K562 (cell line): ENCODE results near the gene EIF4E3. TPM values are rescaled to one million over a fixed set of nuclear protein-coding genes. Genes with fewer than 3 reads are reported as not detected.

Source experiments
- ATAC-seq: fragments of 200-7000 bp; cut with Tn5 transposase; 3 replicates; pipeline ENCODE4 v1.9.1; 2020; ENCODE audit warnings: moderate library complexity
- BruUV-seq: library from RNA; stranded (reverse); fragments of 400-500 nt; replicated peaks from 2 replicates; lab custom pipeline; 2021; lab: Mats Ljungman, UMichigan
- CTCF ChIA-PET: fragments of 300-600 bp; formaldehyde crosslinking; extraction: SDS; loops from one replicate; lab custom pipeline; 2021; ENCODE audit warnings: low intra/inter-chr PET ratio; lab: Yijun Ruan, JAX
- POLR2A ChIA-PET: fragments of 300-600, 350-650 bp; sonication (Branson Sonifier 250); formaldehyde crosslinking; extraction: SDS; loops from one replicate; lab custom pipeline; 2021; ENCODE audit warnings: antibody characterized with exemption, inconsistent platforms; lab: Yijun Ruan, JAX
- DNase-seq, 4 experiments: peaks; one replicate each; pipeline versions ENCODE4 v3.0.0 to v3.0.0-alpha.2; 2011 to 2018; ENCODE audit warnings: low spot score in 3 of 4, mixed read lengths in 3 of 4; ENCODE audit errors: extremely low read depth in 1 of 4
- FAIRE-seq: peaks from 2 replicates; lab custom pipeline; 2011; peaks lifted over from hg19 to GRCh38; lab: Jason Lieb, UNC
- H2AFZ ChIP-seq: 2 replicates; pipeline ENCODE4 v1.6.0; 2011; ENCODE audit warnings: low read depth, low read length, control low read depth, inconsistent platforms
- H3K27ac ChIP-seq: fragments of 200-600 bp; 3 replicates; pipeline ENCODE4 v1.8.0; 2011; ENCODE audit warnings: low read depth, mild to moderate bottlenecking, control low read depth, inconsistent platforms, low read length, moderate library complexity, mixed read lengths; ENCODE audit errors: extremely low read depth
- H3K27me3 ChIP-seq, 2 experiments: fragments of 300-600 bp in 1 of 2; 2 replicates in 1 of 2; 3 replicates in 1 of 2; pipeline versions ENCODE4 v1.6.0 to v1.8.0; 2011; ENCODE audit warnings: inconsistent platforms in 2 of 2, low read length in 2 of 2, mild to moderate bottlenecking in 1 of 2, mixed read lengths in 1 of 2, moderate library complexity in 1 of 2; ENCODE audit not compliant: control insufficient read depth in 2 of 2, insufficient read depth in 2 of 2
- H3K36me3 ChIP-seq: fragments of 300-600 bp; 3 replicates; pipeline ENCODE4 v1.8.0; 2011; ENCODE audit warnings: mild to moderate bottlenecking, low read length, inconsistent platforms; ENCODE audit not compliant: control insufficient read depth, insufficient read depth
- H3K4me1 ChIP-seq, 2 experiments: fragments of 200-600 bp in 1 of 2; replicated peaks in 1 of 2; 2 replicates in 1 of 2; 3 replicates in 1 of 2; pipeline versions ENCODE4 v1.5.1 to v1.8.0; 2011; ENCODE audit warnings: inconsistent platforms in 2 of 2, low read length in 2 of 2, mild to moderate bottlenecking in 1 of 2, mixed read lengths in 1 of 2, moderate library complexity in 1 of 2; ENCODE audit not compliant: control insufficient read depth in 2 of 2, insufficient read depth in 2 of 2
- H3K4me2 ChIP-seq: 2 replicates; pipeline ENCODE4 v1.6.1; 2011; ENCODE audit warnings: low read length, control low read depth, inconsistent platforms, mixed read lengths; ENCODE audit not compliant: insufficient read depth
- H3K4me3 ChIP-seq: fragments of 200-600 bp; sonication (generic), shearing (Covaris generic); 2 replicates; pipeline ENCODE4 v1.5.1; 2016; ENCODE audit warnings: control low read depth, inconsistent platforms
- H3K79me2 ChIP-seq: fragments of 200-600 bp; 3 replicates; pipeline ENCODE4 v1.8.0; 2011; ENCODE audit warnings: low read length, inconsistent platforms; ENCODE audit not compliant: control insufficient read depth, insufficient read depth
- H3K9ac ChIP-seq, 2 experiments: 2 replicates each; pipeline versions ENCODE4 v1.6.0 to v1.6.1; 2011; ENCODE audit warnings: low read depth in 2 of 2, low read length in 2 of 2, control low read depth in 1 of 2, inconsistent platforms in 1 of 2, mild to moderate bottlenecking in 1 of 2, mixed read lengths in 1 of 2; ENCODE audit not compliant: insufficient read depth in 1 of 2
- H3K9me1 ChIP-seq: one replicate; pipeline ENCODE4 v1.6.0; 2011; ENCODE audit warnings: inconsistent platforms, mild to moderate bottlenecking, low read length, moderate library complexity; ENCODE audit not compliant: control insufficient read depth, insufficient read depth
- H3K9me3 ChIP-seq: replicated peaks from 2 replicates; pipeline ENCODE4 v1.5.1; 2011; ENCODE audit warnings: low read depth, low read length, inconsistent platforms; ENCODE audit not compliant: control insufficient read depth, insufficient read depth
- H4K20me1 ChIP-seq: replicated peaks from 2 replicates; pipeline ENCODE4 v1.6.1; 2011; ENCODE audit warnings: low read length, inconsistent platforms, mixed read lengths; ENCODE audit not compliant: control insufficient read depth, insufficient read depth
- FOXA3 ChIP-seq, 2 experiments: fragments of 450-650 bp in 1 of 2; sonication (generic) in 1 of 2; formaldehyde crosslinking; IDR thresholded peaks in 1 of 2; conservative IDR thresholded peaks in 1 of 2; 2 replicates each; pipeline versions ENCODE4 v1.4.0 to v1.8.0; 2020 to 2022; ENCODE audit warnings: mild to moderate bottlenecking in 2 of 2, missing genetic modification reagents in 1 of 2
- KHSRP ChIP-seq: fragments of 450-650 bp; IDR thresholded peaks from 2 replicates; pipeline ENCODE4 v1.6.1; 2017
- LARP7 ChIP-seq: fragments of 450-650 bp; IDR thresholded peaks from 2 replicates; pipeline ENCODE4 v1.6.1; 2016
- MXI1 ChIP-seq: IDR thresholded peaks from 2 replicates; pipeline ENCODE4 v1.6.1; 2011; ENCODE audit warnings: low read depth, mild to moderate bottlenecking, improper control_type of control experiment, low read length
- NR2C1 ChIP-seq, 2 experiments: fragments of 450-650 bp; IDR thresholded peaks; 2 replicates each; pipeline ENCODE4 v1.6.1; 2017; ENCODE audit warnings: mild to moderate bottlenecking in 2 of 2, antibody characterized with exemption in 1 of 2, inconsistent platforms in 1 of 2, missing compliant biosample characterization in 1 of 2, missing genetic modification characterization in 1 of 2
- RBM22 ChIP-seq: fragments of 200-400 bp; formaldehyde crosslinking; IDR thresholded peaks from 2 replicates; pipeline ENCODE4 v1.6.1; 2018; ENCODE audit warnings: low read length, low read depth; ENCODE audit not compliant: poor library complexity, severe bottlenecking
- TBP ChIP-seq: optimal IDR thresholded peaks from 2 replicates; pipeline ENCODE3; 2011; ENCODE audit warnings: low read depth, low read length, improper control_type of control experiment
- XRCC5 ChIP-seq: fragments of 200-400 bp; formaldehyde crosslinking; IDR thresholded peaks from 2 replicates; pipeline ENCODE4 v1.6.1; 2017; ENCODE audit warnings: low read depth, mild to moderate bottlenecking, low read length
- ZFP91 ChIP-seq: sonication (generic); formaldehyde crosslinking; IDR thresholded peaks from 2 replicates; pipeline ENCODE4 v1.8.0; 2022; ENCODE audit warnings: mild to moderate bottlenecking, missing genetic modification reagents
- ZKSCAN3 ChIP-seq: fragments of 250-450 bp; sonication (Bioruptor Pico); IDR thresholded peaks from 2 replicates; pipeline ENCODE4 v1.4.0; 2020
- ZNF184 ChIP-seq: sonication (generic); formaldehyde crosslinking; IDR thresholded peaks from 2 replicates; pipeline ENCODE4 v1.5.0; 2020; ENCODE audit warnings: missing genetic modification reagents
- ZNF324 ChIP-seq: fragments of 250-450 bp; sonication (Bioruptor Pico); IDR thresholded peaks from 2 replicates; pipeline ENCODE4 v1.4.0; 2020; ENCODE audit warnings: mild to moderate bottlenecking
- ZNF507 ChIP-seq: conservative IDR thresholded peaks from 2 replicates; pipeline ENCODE4 v1.6.1; 2017; ENCODE audit warnings: missing genetic modification characterization, missing compliant biosample characterization
- ZNF584 ChIP-seq: fragments of 200-800 bp; sonication (Bioruptor generic); IDR thresholded peaks from 2 replicates; pipeline ENCODE4 v1.6.1; 2016; ENCODE audit warnings: low read depth, mild to moderate bottlenecking, missing genetic modification characterization, missing compliant biosample characterization
- ZNF695 ChIP-seq: fragments of 450-650 bp; formaldehyde crosslinking; IDR thresholded peaks from 2 replicates; pipeline ENCODE4 v1.4.0; 2020; ENCODE audit warnings: mild to moderate bottlenecking, moderate library complexity
- ZSCAN32 ChIP-seq: fragments of 450-650 bp; formaldehyde crosslinking; IDR thresholded peaks from 2 replicates; pipeline ENCODE4 v1.4.0; 2020; ENCODE audit warnings: mild to moderate bottlenecking, moderate library complexity
- WGBS: fragments of 100-300 bp; shearing (Covaris generic); methylation state at CpG from one replicate; pipeline ENCODE4 v1.1.6; 2016; ENCODE audit warnings: low coverage, mixed read lengths; ENCODE audit not compliant: insufficient coverage; ENCODE audit errors: missing lambda C conversion rate; 5-methylcytosine and 5-hydroxymethylcytosine counted together
- in situ Hi-C: fragments of 300-500 bp; cut with MboI; formaldehyde crosslinking; loops from 4 replicates; pipeline ENCODE4 v1.15.0; 2018; ENCODE audit warnings: inconsistent platforms, mixed read lengths
- intact Hi-C: fragments of 100-400 bp; cut with micrococcal nuclease; formaldehyde crosslinking; loops from 2 replicates; pipeline ENCODE4 v1.14.2; 2022
- polyA plus RNA-seq, 8 experiments: library from polyadenylated mRNA; depleted of rRNA in 4 of 8; stranded (reverse) in 5 of 8; unstranded in 3 of 8; fragments of >200 nt; fragmentation: Nextera tagmentation in 2 of 8; fragmentation: Illumina TruSeq in 1 of 8; extraction: Ambion mirVana in 2 of 8; extraction: Trizol in 1 of 8; gene quantifications; 2 replicates each; pipeline versions ENCODE4 v1.2.1 to v1.2.3, GENCODE V29; 2011 to 2014; ENCODE audit warnings: inconsistent platforms in 1 of 8, missing spikeins in 1 of 8
- total RNA-seq, 7 experiments: library from RNA; depleted of rRNA in 6 of 7; stranded (reverse); fragments of >200 nt in 6 of 7; fragmentation: Illumina TruSeq in 2 of 7; extraction: Trizol in 2 of 7; gene quantifications; 2 replicates each; pipeline versions ENCODE4 v1.2.1 to v1.2.3, GENCODE V29; 2011 to 2021; ENCODE audit warnings: low replicate concordance in 1 of 7
- TF ChIP-seq, protein P1 (sequence below): fragments of 250-450 bp; sonication (Bioruptor Pico); IDR thresholded peaks from 2 replicates; pipeline ENCODE4 v1.4.0; 2020; ENCODE audit warnings: borderline replicate concordance

Gene EIF4E3
- total and polyA plus RNA-seq, 9 of the 15 experiments (the other 6 are each of a cell fraction or from before 2014, with no cell fraction given) = 0.18 to 2.5 (median 1.1) TPM

DNA sequence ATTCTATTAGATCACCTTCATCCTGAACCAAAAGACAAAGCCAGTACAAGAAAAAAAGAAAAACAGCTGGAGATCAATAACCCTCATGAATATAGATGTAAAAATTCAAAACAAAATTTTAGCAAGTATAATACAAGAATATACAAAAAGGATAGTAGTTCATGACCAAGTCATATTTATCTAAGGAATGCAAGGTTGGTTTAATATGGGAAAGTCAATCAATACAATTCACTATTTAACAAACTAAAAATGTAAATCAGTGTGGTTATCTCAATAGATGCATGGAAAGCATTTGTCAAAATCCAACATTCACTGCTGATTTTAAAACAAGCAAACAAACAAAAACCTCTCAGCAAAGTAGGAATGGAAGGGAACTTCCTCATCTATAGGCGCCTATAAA is 17.4 kb upstream of the EIF4E3 start:
- FAIRE-seq = no peak
- in situ Hi-C loops = no loop called here
- no peak for TF ChIP-seq NR2C1 (IDR thresholded peaks at IDR 0.05)
- TF ChIP-seq NR2C1 (tag; IDR thresholded peaks at IDR 0.05) = no peak
- TF ChIP-seq RBM22 = no peak
- no peak for TF ChIP-seq XRCC5
- TF ChIP-seq ZNF584 = no peak
- TF ChIP-seq LARP7 = no peak
- peak; percentile 92 for TF ChIP-seq ZNF324
- no peak for TF ChIP-seq ZNF695 (CRISPR knock-in tag)
- no peak for TF ChIP-seq ZFP91 (CRISPR knock-in tag)
- no peak for TF ChIP-seq KHSRP
- TF ChIP-seq ZNF507 (tag) = no peak
- TF ChIP-seq ZSCAN32 (CRISPR knock-in tag) = no peak
- no peak for TF ChIP-seq TBP
- TF ChIP-seq, protein P1, sequence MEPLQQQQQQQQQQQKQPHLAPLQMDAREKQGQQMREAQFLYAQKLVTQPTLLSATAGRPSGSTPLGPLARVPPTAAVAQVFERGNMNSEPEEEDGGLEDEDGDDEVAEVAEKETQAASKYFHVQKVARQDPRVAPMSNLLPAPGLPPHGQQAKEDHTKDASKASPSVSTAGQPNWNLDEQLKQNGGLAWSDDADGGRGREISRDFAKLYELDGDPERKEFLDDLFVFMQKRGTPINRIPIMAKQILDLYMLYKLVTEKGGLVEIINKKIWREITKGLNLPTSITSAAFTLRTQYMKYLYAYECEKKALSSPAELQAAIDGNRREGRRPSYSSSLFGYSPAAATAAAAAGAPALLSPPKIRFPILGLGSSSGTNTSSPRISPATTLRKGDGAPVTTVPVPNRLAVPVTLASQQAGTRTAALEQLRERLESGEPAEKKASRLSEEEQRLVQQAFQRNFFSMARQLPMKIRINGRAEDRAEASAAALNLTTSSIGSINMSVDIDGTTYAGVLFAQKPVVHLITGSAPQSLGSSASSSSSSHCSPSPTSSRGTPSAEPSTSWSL (CRISPR knock-in tag) = no peak
- no peak for TF ChIP-seq ZNF184
- TF ChIP-seq MXI1 = no peak
- TF ChIP-seq ZKSCAN3 (CRISPR knock-in tag) = no peak
- TF ChIP-seq FOXA3 (CRISPR knock-in tag; conservative IDR thresholded peaks at IDR 0.05 in 1 of 2, IDR thresholded peaks at IDR 0.05 in 1 of 2) = peak in 1 of 2 experiments; percentile 68; a peak in 2 of 4 replicates
- no peak for DNase-seq
- Histone ChIP-seq H3K36me3 (no peaks in the 10 kb centered on the region), H3K9me3 (no peaks in the 10 kb centered on the region; the same call in 1 of the 2 replicates), H3K4me1 (no peaks in the 10 kb centered on the region), H3K27ac (no peak overlapping the region), H3K79me2 (no peaks in the 10 kb centered on the region), H3K4me2 (no peak overlapping the region), H4K20me1 (no peaks in the 10 kb centered on the region), H3K27me3 (no peaks in the 10 kb centered on the region), H2AFZ (no peak overlapping the region), H3K9ac (no peak overlapping the region), H3K9me1 (no peaks in the 10 kb centered on the region), H3K4me3 (no peak overlapping the region)
- intact Hi-C loops = no loop called here
- ChIA-PET POLR2A (no interaction called here), CTCF (no interaction called here)
- ATAC-seq = no peak
- no TSS peak for BruUV-seq
- WGBS = 11% methylated on average over 1 of the region's 1 CpG
